Lung (tissue), 12 donors: ENCODE measurements around the gene POU2F2. TPM values are rescaled to one million over a fixed set of nuclear protein-coding genes. Genes with fewer than 3 reads are reported as not detected.

Experiments
- ATAC-seq: fragments of 200-7000 bp; cut with Tn5 transposase; one replicate; pipeline ENCODE4 v1.9.1; 2020; ENCODE audit warnings: moderate number of reproducible peaks; ENCODE audit not compliant: insufficient read depth, low FRiP score
- DNase-seq, 3 donors: peaks; one replicate each; pipeline ENCODE4 v3.0.0-alpha.2; 2013 to 2017
- H3K27ac ChIP-seq, 2 donors: one replicate each; pipeline ENCODE4 v1.5.1; 2013; ENCODE audit warnings: mild to moderate bottlenecking in 2 of 2, moderate library complexity in 2 of 2, control low read depth in 1 of 2, inconsistent platforms in 1 of 2, low read depth in 1 of 2, low read length in 1 of 2
- H3K27me3 ChIP-seq, 3 donors: one replicate each; pipeline ENCODE4 v1.5.1; 2013; ENCODE audit warnings: low read length in 2 of 3; ENCODE audit not compliant: control insufficient read depth in 3 of 3, insufficient read depth in 3 of 3
- H3K36me3 ChIP-seq, 4 donors: one replicate each; pipeline ENCODE4 v1.5.1; 2013; ENCODE audit warnings: low read length in 4 of 4, mild to moderate bottlenecking in 1 of 4, moderate library complexity in 1 of 4; ENCODE audit not compliant: control insufficient read depth in 4 of 4, insufficient read depth in 4 of 4
- H3K4me1 ChIP-seq, 5 donors: one replicate each; pipeline ENCODE4 v1.5.1; 2013; ENCODE audit warnings: low read length in 5 of 5, mild to moderate bottlenecking in 2 of 5, moderate library complexity in 1 of 5; ENCODE audit not compliant: control insufficient read depth in 5 of 5, insufficient read depth in 5 of 5
- H3K4me3 ChIP-seq: one replicate; pipeline ENCODE4 v1.5.1; 2013; ENCODE audit warnings: mild to moderate bottlenecking, control low read depth, moderate library complexity
- H3K9ac ChIP-seq, 2 donors: one replicate each; pipeline ENCODE4 v1.5.1; 2013; ENCODE audit warnings: low read length in 2 of 2, control low read depth in 1 of 2; ENCODE audit not compliant: insufficient read depth in 1 of 2
- H3K9me3 ChIP-seq, 4 donors: one replicate each; pipeline ENCODE4 v1.5.1; 2013; ENCODE audit warnings: low read length in 3 of 4, mild to moderate bottlenecking in 1 of 4, moderate library complexity in 1 of 4; ENCODE audit not compliant: control insufficient read depth in 4 of 4, insufficient read depth in 3 of 4
- WGBS, 2 donors: extraction: QIAGEN DNeasy Blood & Tissue Kit; methylation state at CpG; one replicate each; pipeline ENCODE4 v1.1.7; 2013; 5-methylcytosine and 5-hydroxymethylcytosine counted together
- polyA plus RNA-seq, 2 donors: library from polyadenylated mRNA; stranded (reverse); fragments of 200-250 nt; gene quantifications; one replicate each; pipeline ENCODE4 v1.2.1, GENCODE V29; 2013
- total RNA-seq, 2 donors: library from RNA; depleted of rRNA in 1 of 2; stranded (reverse); fragments of >200 nt in 1 of 2; gene quantifications; one replicate each; pipeline ENCODE4 v1.2.1, GENCODE V29; 2014 to 2021
- TF ChIP-seq, protein P1 (sequence below): IDR thresholded peaks from 2 replicates; pipeline ENCODE4 v1.5.1; 2012; ENCODE audit warnings: mild to moderate bottlenecking; ENCODE audit errors: control extremely low read depth, extremely low read depth
- donor health status: control.
- donor health status: control.
- donor health status: Bipolar disorder and iron deficiency.
- donor health status: healthy.
- donor health status: DM: yes; HTN: yes; CAD: no.

The POU2F2 gene
- total and polyA plus RNA-seq, 4 donors = 1.9 to 11.9 (median 5.4) TPM

- peaks cover 0 to 69% (median 54%) of the 10 kb centered on the region in 3 donors for H3K27me3 ChIP-seq
- ATAC-seq (no peak), DNase-seq (no peak)
- H3K4me3 ChIP-seq = no peak overlapping the region
- H3K9me3 ChIP-seq = no peaks in the 10 kb centered on the region
- TF ChIP-seq, protein P1, sequence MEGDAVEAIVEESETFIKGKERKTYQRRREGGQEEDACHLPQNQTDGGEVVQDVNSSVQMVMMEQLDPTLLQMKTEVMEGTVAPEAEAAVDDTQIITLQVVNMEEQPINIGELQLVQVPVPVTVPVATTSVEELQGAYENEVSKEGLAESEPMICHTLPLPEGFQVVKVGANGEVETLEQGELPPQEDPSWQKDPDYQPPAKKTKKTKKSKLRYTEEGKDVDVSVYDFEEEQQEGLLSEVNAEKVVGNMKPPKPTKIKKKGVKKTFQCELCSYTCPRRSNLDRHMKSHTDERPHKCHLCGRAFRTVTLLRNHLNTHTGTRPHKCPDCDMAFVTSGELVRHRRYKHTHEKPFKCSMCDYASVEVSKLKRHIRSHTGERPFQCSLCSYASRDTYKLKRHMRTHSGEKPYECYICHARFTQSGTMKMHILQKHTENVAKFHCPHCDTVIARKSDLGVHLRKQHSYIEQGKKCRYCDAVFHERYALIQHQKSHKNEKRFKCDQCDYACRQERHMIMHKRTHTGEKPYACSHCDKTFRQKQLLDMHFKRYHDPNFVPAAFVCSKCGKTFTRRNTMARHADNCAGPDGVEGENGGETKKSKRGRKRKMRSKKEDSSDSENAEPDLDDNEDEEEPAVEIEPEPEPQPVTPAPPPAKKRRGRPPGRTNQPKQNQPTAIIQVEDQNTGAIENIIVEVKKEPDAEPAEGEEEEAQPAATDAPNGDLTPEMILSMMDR = no peak
- H3K4me1 ChIP-seq = peaks cover 0 to 9% (median 2%) of the 10 kb centered on the region in 5 donors
- H3K9ac ChIP-seq = no peak overlapping the region
- WGBS, 2 donors = 46 to 64% methylated on average over 6 of the region's 6 CpGs
- H3K27ac ChIP-seq = no peak overlapping the region
- H3K36me3 ChIP-seq = no peaks in the 10 kb centered on the region
These were observed 42.9 kb upstream of the POU2F2 start for GRCh38 chr19:42174958-42175734.

DNA sequence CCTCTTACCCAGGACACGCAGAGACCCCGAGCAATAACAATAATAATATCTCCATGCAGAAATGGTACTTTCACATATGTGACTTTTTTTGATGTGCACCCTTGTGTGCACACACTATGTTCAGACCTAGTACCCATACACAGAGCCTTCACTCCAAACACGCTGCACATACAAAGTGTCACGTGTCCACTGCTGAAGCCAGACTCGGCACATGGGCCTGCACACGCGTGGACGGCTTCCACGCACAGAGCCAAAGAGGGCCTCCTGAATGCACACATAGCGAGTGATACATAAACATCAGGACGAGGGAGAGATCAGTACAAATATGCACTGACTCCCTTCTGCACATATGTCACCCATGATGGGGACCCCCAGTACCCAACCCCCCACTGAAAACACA, 41.9 kb upstream of the POU2F2 start:
- TF ChIP-seq, protein P1 = no peak
- H3K9ac ChIP-seq = no peak overlapping the region
- peaks cover 0 to 65% (median 44%) of the 10 kb centered on the region in 3 donors for H3K27me3 ChIP-seq
- H3K9me3 ChIP-seq = no peaks in the 10 kb centered on the region
- DNase-seq (no peak), ATAC-seq (no peak)
- H3K27ac ChIP-seq = no peak overlapping the region
- 87 to 89% methylated on average over 11 of the region's 11 CpGs for WGBS, 2 donors
- no peaks in the 10 kb centered on the region for H3K36me3 ChIP-seq
- H3K4me1 ChIP-seq = peaks cover 0 to 9% (median 2%) of the 10 kb centered on the region in 5 donors
- no peak overlapping the region for H3K4me3 ChIP-seq

GRCh38 chr19:42173695-42174094, 41.4 kb upstream of the POU2F2 start:
- no peak overlapping the region for H3K4me3 ChIP-seq
- TF ChIP-seq, protein P1 = no peak
- ATAC-seq (no peak), DNase-seq (no peak)
- WGBS, 2 donors = 72 to 80% methylated on average over 5 of the region's 5 CpGs
- H3K9me3 ChIP-seq = no peaks in the 10 kb centered on the region
- H3K27ac ChIP-seq = no peak overlapping the region
- no peak overlapping the region for H3K9ac ChIP-seq
- H3K4me1 ChIP-seq = peaks cover 0 to 9% (median 2%) of the 10 kb centered on the region in 5 donors
- no peaks in the 10 kb centered on the region for H3K36me3 ChIP-seq
- H3K27me3 ChIP-seq = peaks cover 0 to 60% (median 39%) of the 10 kb centered on the region in 3 donors
